BLaER1 treated with 17β-estradiol and CSF1 and Interleukin-3, amounts not matched to agents 10 nM and 100 nM (cell line): ENCODE measurements around the gene CAMK2G.

Experiments
- H3K27ac ChIP-seq, 11 experiments: shearing (Covaris generic); formaldehyde crosslinking; 2 replicates each; pipeline ENCODE4 v1.8.1; 2022
- H3K27me3 ChIP-seq, 11 experiments: shearing (Covaris generic); formaldehyde crosslinking; 2 replicates each; pipeline ENCODE4 v1.8.1; 2022
- H3K36me3 ChIP-seq, 11 experiments: shearing (Covaris generic); formaldehyde crosslinking; 2 replicates each; pipeline ENCODE4 v1.8.1; 2022
- H3K4me1 ChIP-seq, 10 experiments: shearing (Covaris generic); formaldehyde crosslinking; 2 replicates each; pipeline ENCODE4 v1.8.1; 2022
- H3K4me2 ChIP-seq, 11 experiments: shearing (Covaris generic); formaldehyde crosslinking; 2 replicates each; pipeline ENCODE4 v1.8.1; 2022
- H3K4me3 ChIP-seq, 10 experiments: shearing (Covaris generic); formaldehyde crosslinking; 2 replicates each; pipeline ENCODE4 v1.8.1; 2022
- H3K9ac ChIP-seq, 11 experiments: shearing (Covaris generic); formaldehyde crosslinking; 2 replicates each; pipeline ENCODE4 v1.8.1; 2022
- H3K9me3 ChIP-seq, 11 experiments: shearing (Covaris generic); formaldehyde crosslinking; replicated peaks in 1 of 11; 2 replicates each; pipeline ENCODE4 v1.8.1; 2022
- H4K20me1 ChIP-seq, 11 experiments: shearing (Covaris generic); formaldehyde crosslinking; 2 replicates each; pipeline ENCODE4 v1.8.1; 2022
- Cebpa-rat ChIP-seq, 11 experiments: shearing (Covaris generic); IDR thresholded peaks; 2 replicates each; pipeline ENCODE4 v1.8.1; 2022

CAMK2G gene

GRCh38 chr10:73779539-73780197 is 94.7 kb downstream of the CAMK2G start:
- Histone ChIP-seq H4K20me1 (peaks cover 8 to 73% (median 21%) of the 10 kb centered on the region in 11 experiments; a peak in 20 of 22 replicates), H3K27ac (no peak overlapping the region), H3K9me3 (no peaks in the 10 kb centered on the region), H3K4me2 (peak overlapping the region; percentile 90 to 98 (median 96); a peak in 21 of 22 replicates), H3K4me1 (peaks cover 66 to 87% (median 78%) of the 10 kb centered on the region in 10 experiments), H3K4me3 (peak overlapping the region in 1 of 10 experiments; percentile 92; a peak in 1 of 20 replicates), H3K36me3 (peaks cover 46 to 65% (median 56%) of the 10 kb centered on the region in 11 experiments), H3K27me3 (no peaks in the 10 kb centered on the region), H3K9ac (peak overlapping the region in 7 of 11 experiments; percentile 88 to 94 (median 92); a peak in 9 of 22 replicates)
- no peak for TF ChIP-seq Cebpa-rat (IDR thresholded peaks at IDR 0.05)

GRCh38 chr10:73779018-73779417 is 95.3 kb downstream of the CAMK2G start:
- Histone ChIP-seq H3K4me2 (peak overlapping the region in 5 of 11 experiments; percentile 2 to 98 (median 95); a peak in 5 of 22 replicates), H3K27me3 (no peaks in the 10 kb centered on the region), H3K36me3 (peaks cover 46 to 72% (median 58%) of the 10 kb centered on the region in 11 experiments), H3K9me3 (no peaks in the 10 kb centered on the region), H4K20me1 (peaks cover 15 to 75% (median 28%) of the 10 kb centered on the region in 11 experiments; a peak in 20 of 22 replicates), H3K27ac (no peak overlapping the region), H3K4me3 (no peak overlapping the region), H3K9ac (peak overlapping the region in 3 of 11 experiments; percentile 3 to 48 (median 11); a peak in 2 of 22 replicates), H3K4me1 (peaks cover 66 to 87% (median 78%) of the 10 kb centered on the region in 10 experiments)
- no peak for TF ChIP-seq Cebpa-rat (IDR thresholded peaks at IDR 0.05)

DNA sequence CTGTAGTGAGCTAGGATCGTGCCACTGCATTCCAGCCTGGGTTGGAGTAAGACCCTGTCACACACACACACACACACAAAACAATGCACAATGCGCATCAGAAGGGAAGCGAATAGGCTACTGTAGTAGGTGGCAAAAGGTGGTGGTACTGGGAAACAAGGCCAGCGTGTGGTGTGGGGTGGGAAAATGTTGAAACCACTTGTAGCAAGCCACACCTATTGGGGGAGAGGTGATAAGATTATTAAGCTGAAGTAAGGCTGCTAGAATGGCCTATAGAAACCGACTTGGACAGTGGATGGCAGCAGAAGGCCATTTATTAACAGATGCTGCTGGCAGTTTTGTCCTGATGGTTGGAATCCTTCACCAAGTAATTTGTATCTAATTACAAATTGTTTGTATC is 99.7 kb downstream of the CAMK2G start:
- H3K4me3 ChIP-seq: peak overlapping the region; percentile 73 to 94 (median 84)
- no peak for TF ChIP-seq Cebpa-rat (IDR thresholded peaks at IDR 0.05)
- H3K36me3 ChIP-seq: peaks cover 58 to 83% (median 66%) of the 10 kb centered on the region in 11 experiments
- H3K27ac ChIP-seq: no peak overlapping the region
- H3K27me3 ChIP-seq: no peaks in the 10 kb centered on the region
- peak overlapping the region; percentile 90 to 100 (median 98) for H3K4me2 ChIP-seq
- H3K9ac ChIP-seq: peak overlapping the region; percentile 77 to 94 (median 86)
- no peaks in the 10 kb centered on the region for H3K9me3 ChIP-seq
- H3K4me1 ChIP-seq: peaks cover 52 to 80% (median 73%) of the 10 kb centered on the region in 10 experiments
- H4K20me1 ChIP-seq: peaks cover 23 to 69% (median 35%) of the 10 kb centered on the region in 11 experiments; a peak in 21 of 22 replicates

GRCh38 chr10:73773152-73773879 is 101.0 kb downstream of the CAMK2G start:
- Histone ChIP-seq H3K4me1 (peaks cover 54 to 84% (median 74%) of the 10 kb centered on the region in 10 experiments), H3K27me3 (no peaks in the 10 kb centered on the region), H3K4me2 (peak overlapping the region; percentile 90 to 100 (median 98)), H3K9ac (peak overlapping the region; percentile 77 to 94 (median 86)), H4K20me1 (peaks cover 23 to 66% (median 42%) of the 10 kb centered on the region in 11 experiments; a peak in 21 of 22 replicates), H3K9me3 (no peaks in the 10 kb centered on the region), H3K36me3 (peaks cover 59 to 82% (median 64%) of the 10 kb centered on the region in 11 experiments), H3K27ac (peak overlapping the region; percentile 80 to 96 (median 84)), H3K4me3 (peak overlapping the region; percentile 73 to 94 (median 84))
- no peak for TF ChIP-seq Cebpa-rat (IDR thresholded peaks at IDR 0.05)

DNA sequence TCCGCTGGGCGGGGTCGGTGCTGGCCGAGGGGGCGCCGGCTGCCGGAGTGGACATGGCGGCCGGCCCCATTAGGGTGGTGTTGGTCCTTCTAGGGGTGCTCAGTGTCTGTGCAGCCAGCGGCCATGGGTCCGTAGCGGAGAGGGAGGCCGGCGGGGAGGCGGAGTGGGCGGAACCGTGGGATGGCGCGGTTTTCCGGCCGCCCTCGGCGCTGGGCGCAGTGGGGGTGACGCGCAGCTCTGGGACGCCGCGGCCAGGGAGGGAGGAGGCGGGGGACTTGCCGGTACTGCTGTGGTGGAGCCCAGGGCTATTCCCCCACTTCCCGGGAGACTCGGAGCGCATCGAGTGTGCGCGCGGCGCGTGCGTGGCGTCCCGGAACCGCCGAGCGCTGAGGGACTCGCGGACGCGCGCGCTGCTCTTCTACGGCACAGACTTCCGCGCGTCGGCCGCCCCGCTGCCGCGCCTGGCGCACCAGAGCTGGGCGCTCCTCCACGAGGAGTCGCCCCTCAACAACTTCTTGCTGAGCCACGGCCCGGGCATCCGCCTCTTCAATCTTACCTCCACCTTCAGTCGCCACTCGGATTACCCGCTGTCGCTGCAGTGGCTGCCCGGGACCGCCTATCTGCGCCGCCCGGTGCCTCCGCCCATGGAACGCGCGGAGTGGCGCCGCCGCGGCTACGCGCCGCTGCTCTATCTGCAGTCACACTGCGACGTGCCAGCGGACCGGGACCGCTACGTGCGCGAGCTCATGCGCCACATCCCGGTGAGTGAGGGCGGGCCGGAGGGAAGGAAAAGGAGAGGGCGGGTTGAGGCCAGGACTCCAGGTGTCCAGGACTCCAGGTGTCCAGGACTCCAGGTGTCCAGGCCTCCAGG is 101.8 kb downstream of the CAMK2G start:
- H3K4me3 ChIP-seq: peak overlapping the region; percentile 73 to 94 (median 84)
- no peaks in the 10 kb centered on the region for H3K27me3 ChIP-seq
- H3K27ac ChIP-seq: peak overlapping the region; percentile 80 to 96 (median 84)
- no peaks in the 10 kb centered on the region for H3K9me3 ChIP-seq
- H3K4me2 ChIP-seq: peak overlapping the region; percentile 90 to 100 (median 98)
- peak overlapping the region; percentile 77 to 94 (median 86) for H3K9ac ChIP-seq
- H3K36me3 ChIP-seq: peaks cover 59 to 82% (median 64%) of the 10 kb centered on the region in 11 experiments
- peaks cover 23 to 64% (median 43%) of the 10 kb centered on the region in 11 experiments; a peak in 21 of 22 replicates for H4K20me1 ChIP-seq
- no peak for TF ChIP-seq Cebpa-rat (IDR thresholded peaks at IDR 0.05)
- peaks cover 62 to 83% (median 76%) of the 10 kb centered on the region in 10 experiments for H3K4me1 ChIP-seq

DNA sequence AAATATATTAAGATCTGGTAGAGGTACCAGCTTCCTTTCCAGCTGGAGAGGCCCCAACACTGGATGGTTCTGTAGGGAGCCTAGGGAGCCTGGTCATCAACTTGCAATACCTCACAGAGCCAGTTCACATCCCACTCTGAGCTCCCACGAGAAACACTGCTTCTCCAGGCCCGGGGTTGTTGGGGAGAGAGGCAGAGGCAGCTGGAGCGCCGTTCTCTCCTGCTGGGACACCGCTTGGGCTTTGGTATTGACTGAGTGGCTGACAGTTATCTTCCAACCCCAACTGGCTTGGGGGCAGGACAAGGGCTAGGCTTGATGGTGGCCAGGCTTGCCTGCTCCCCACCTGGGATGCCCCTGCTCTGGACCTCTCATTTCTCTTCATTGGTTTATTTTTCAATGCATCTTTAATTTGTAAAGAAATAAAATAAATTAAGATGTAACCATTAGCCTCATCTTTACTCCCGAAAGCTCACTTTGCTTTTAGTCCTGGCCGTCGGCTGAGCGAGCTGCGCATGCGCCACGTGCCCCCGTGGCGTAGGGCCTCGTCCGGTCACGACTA is 102.6 kb downstream of the CAMK2G start:
- Histone ChIP-seq H3K9me3 (no peaks in the 10 kb centered on the region), H3K27ac (peak overlapping the region; percentile 80 to 96 (median 84)), H4K20me1 (peaks cover 23 to 57% (median 42%) of the 10 kb centered on the region in 11 experiments; a peak in 21 of 22 replicates), H3K36me3 (peaks cover 61 to 82% (median 65%) of the 10 kb centered on the region in 11 experiments), H3K27me3 (no peaks in the 10 kb centered on the region), H3K4me3 (peak overlapping the region; percentile 73 to 94 (median 84)), H3K9ac (peak overlapping the region; percentile 77 to 94 (median 86)), H3K4me1 (peaks cover 62 to 81% (median 72%) of the 10 kb centered on the region in 10 experiments), H3K4me2 (peak overlapping the region; percentile 90 to 100 (median 98))
- no peak for TF ChIP-seq Cebpa-rat (IDR thresholded peaks at IDR 0.05)

- Histone ChIP-seq H3K36me3 (peaks cover 67 to 84% (median 70%) of the 10 kb centered on the region in 11 experiments), H4K20me1 (peaks cover 10 to 45% (median 23%) of the 10 kb centered on the region in 11 experiments; a peak in 19 of 22 replicates), H3K9ac (0 out of 22 replicates have a peak overlapping the region, but pooled peaks of 3 of the 11 experiments have one; percentile 3 to 30 (median 5)), H3K4me1 (peaks cover 38 to 63% (median 50%) of the 10 kb centered on the region in 10 experiments), H3K27ac (peak overlapping the region in 1 of 11 experiments; percentile 4; a peak in 1 of 22 replicates), H3K4me3 (no peak overlapping the region), H3K27me3 (no peaks in the 10 kb centered on the region), H3K4me2 (peak overlapping the region in 8 of 11 experiments; percentile 49 to 75 (median 64); a peak in 15 of 22 replicates), H3K9me3 (no peaks in the 10 kb centered on the region)
- TF ChIP-seq Cebpa-rat (IDR thresholded peaks at IDR 0.05): no peak
These were observed 105.0 kb downstream of the CAMK2G start for GRCh38 chr10:73769396-73769795.
